Keratinocyte (primary cell): Measurements from ENCODE around the gene SLC16A13. TPM values are rescaled to one million over a fixed set of nuclear protein-coding genes. Genes with fewer than 3 reads are reported as not detected.

ENCODE experiments used
- DNase-seq: peaks from one replicate; pipeline ENCODE4 v3.0.0-alpha.2; 2011; ENCODE audit warnings: low read depth, missing footprints, low spot score
- FAIRE-seq: peaks from 2 replicates; lab custom pipeline; 2011; peaks lifted over from hg19 to GRCh38; lab: Jason Lieb, UNC
- H2AFZ ChIP-seq: 2 replicates; pipeline ENCODE4 v1.6.0; 2012; ENCODE audit warnings: low read length, control low read depth, inconsistent platforms; ENCODE audit not compliant: control insufficient read depth
- H3K27ac ChIP-seq: 2 replicates; pipeline ENCODE4 v1.5.1; 2011; ENCODE audit warnings: low read length; ENCODE audit not compliant: control insufficient read depth, insufficient read depth
- H3K27me3 ChIP-seq: 3 replicates; pipeline ENCODE4 v1.6.0; 2011; ENCODE audit warnings: low read length; ENCODE audit not compliant: control insufficient read depth, insufficient read depth; ENCODE audit errors: extremely low read depth
- H3K36me3 ChIP-seq, 2 experiments: 2 replicates in 1 of 2; 3 replicates in 1 of 2; pipeline ENCODE4 v1.5.1; 2011; ENCODE audit warnings: low read length in 2 of 2, mild to moderate bottlenecking in 1 of 2; ENCODE audit not compliant: control insufficient read depth in 2 of 2, insufficient read depth in 2 of 2; ENCODE audit errors: extremely low read depth in 1 of 2
- H3K4me1 ChIP-seq: 3 replicates; pipeline ENCODE4 v1.5.1; 2011; ENCODE audit warnings: low read length; ENCODE audit not compliant: control insufficient read depth, insufficient read depth; ENCODE audit errors: extremely low read depth
- H3K4me2 ChIP-seq: 3 replicates; pipeline ENCODE4 v1.6.0; 2011; ENCODE audit warnings: low read depth, low read length; ENCODE audit not compliant: control insufficient read depth, insufficient read depth; ENCODE audit errors: extremely low read depth
- H3K4me3 ChIP-seq, 3 experiments: fragments of 200-600 bp in 1 of 3; sonication (generic) in 1 of 3; 2 replicates in 2 of 3; 3 replicates in 1 of 3; pipeline ENCODE4 v1.5.1; 2011 to 2016; ENCODE audit warnings: low read length in 3 of 3, mild to moderate bottlenecking in 3 of 3, control low read depth in 2 of 3, inconsistent platforms in 1 of 3, low read depth in 1 of 3, mixed read lengths in 1 of 3, mixed run types in 1 of 3, moderate library complexity in 1 of 3; ENCODE audit not compliant: control insufficient read depth in 2 of 3, insufficient read depth in 2 of 3; ENCODE audit errors: extremely low read depth in 1 of 3
- H3K79me2 ChIP-seq: 2 replicates; pipeline ENCODE4 v1.6.0; 2012; ENCODE audit warnings: low read length; ENCODE audit not compliant: control insufficient read depth, insufficient read depth
- H3K9ac ChIP-seq: 3 replicates; pipeline ENCODE4 v1.6.0; 2011; ENCODE audit warnings: low read length; ENCODE audit not compliant: control insufficient read depth, insufficient read depth; ENCODE audit errors: extremely low read depth
- H3K9me1 ChIP-seq: 3 replicates; pipeline ENCODE4 v1.6.0; 2011; ENCODE audit warnings: low read length; ENCODE audit not compliant: control insufficient read depth, insufficient read depth; ENCODE audit errors: extremely low read depth
- H3K9me3 ChIP-seq: 2 replicates; pipeline ENCODE4 v1.5.1; 2012; ENCODE audit warnings: low read depth, low read length; ENCODE audit not compliant: control insufficient read depth
- H4K20me1 ChIP-seq: 3 replicates; pipeline ENCODE4 v1.6.0; 2011; ENCODE audit warnings: low read length; ENCODE audit not compliant: control insufficient read depth, insufficient read depth; ENCODE audit errors: extremely low read depth
- EZH2 ChIP-seq: IDR thresholded peaks from one replicate; pipeline ENCODE4 v1.6.1; 2012; ENCODE audit warnings: inconsistent platforms, mild to moderate bottlenecking, low read length, moderate library complexity
- dilution Hi-C: fragments of 300-500 bp; cut with MboI; formaldehyde crosslinking; loops from one replicate; pipeline ENCODE4 v1.7.0; 2020; ENCODE audit warnings: low sequenced_read_pairs; ENCODE audit not compliant: extremely low pct_ligation_motif_present
- polyA plus RNA-seq, 5 experiments: library from polyadenylated mRNA; depleted of rRNA in 3 of 5; stranded (reverse) in 3 of 5; stranded (forward) in 1 of 5; unstranded in 1 of 5; fragments of >200 nt; gene quantifications; 1 replicate in 1 of 5; 2 replicates in 3 of 5; 3 replicates in 1 of 5; pipeline versions ENCODE4 v1.2.1 to v1.2.3, GENCODE V29; 2011 to 2012; ENCODE audit warnings: missing spikeins in 2 of 5, low read depth in 1 of 5, low replicate concordance in 1 of 5
- TF ChIP-seq, protein P1 (sequence below), 3 experiments: IDR thresholded peaks in 1 of 3; conservative IDR thresholded peaks in 1 of 3; optimal IDR thresholded peaks in 1 of 3; 2 replicates in 2 of 3; 3 replicates in 1 of 3; pipeline versions ENCODE3 to v1.5.1; 2011; ENCODE audit warnings: low read length in 3 of 3, mild to moderate bottlenecking in 3 of 3, moderate library complexity in 2 of 3, control low read depth in 1 of 3, inconsistent platforms in 1 of 3; ENCODE audit not compliant: insufficient read depth in 2 of 3; ENCODE audit errors: extremely low read depth in 1 of 3

SLC16A13 gene
- polyA plus RNA-seq, 1 donor (not counting 4 experiments of a cell fraction or from before 2014, with no cell fraction given): 2.7 TPM

- no peak for FAIRE-seq
Observed at GRCh38 chr17:7064261-7064660, 28.4 kb downstream of the SLC16A13 start.

DNA sequence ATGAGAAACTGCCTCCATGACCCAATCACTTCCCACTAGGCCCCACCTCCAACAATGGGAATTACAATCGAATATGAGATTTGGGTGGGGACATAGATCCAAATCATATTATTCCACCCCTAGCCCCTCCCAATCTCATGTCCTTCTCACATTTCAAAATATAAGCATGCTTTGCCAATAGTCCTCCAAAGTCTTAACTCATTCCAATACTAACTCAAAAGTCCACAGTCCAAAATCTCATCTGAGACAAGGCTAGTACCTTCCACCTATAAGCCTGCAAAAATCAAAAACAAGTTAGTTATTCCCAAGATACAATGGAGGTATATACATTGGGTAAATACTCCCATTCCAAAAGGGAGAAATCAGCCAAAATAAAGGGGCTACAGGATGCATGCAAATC lies 31.4 kb downstream of the SLC16A13 start:
- Histone ChIP-seq H3K9me3 (peaks cover 2% of the 10 kb centered on the region), H2AFZ (no peak overlapping the region), H3K27ac (no peak overlapping the region), H3K9ac (no peak overlapping the region), H3K4me3 (no peak overlapping the region), H3K4me1 (no peaks in the 10 kb centered on the region), H4K20me1 (no peaks in the 10 kb centered on the region), H3K36me3 (no peaks in the 10 kb centered on the region), H3K27me3 (peaks cover 11% of the 10 kb centered on the region), H3K4me2 (no peak overlapping the region), H3K79me2 (no peaks in the 10 kb centered on the region), H3K9me1 (no peaks in the 10 kb centered on the region)
- FAIRE-seq (no peak), DNase-seq (no peak)
- dilution Hi-C loops: no loop called here
- TF ChIP-seq, protein P1, sequence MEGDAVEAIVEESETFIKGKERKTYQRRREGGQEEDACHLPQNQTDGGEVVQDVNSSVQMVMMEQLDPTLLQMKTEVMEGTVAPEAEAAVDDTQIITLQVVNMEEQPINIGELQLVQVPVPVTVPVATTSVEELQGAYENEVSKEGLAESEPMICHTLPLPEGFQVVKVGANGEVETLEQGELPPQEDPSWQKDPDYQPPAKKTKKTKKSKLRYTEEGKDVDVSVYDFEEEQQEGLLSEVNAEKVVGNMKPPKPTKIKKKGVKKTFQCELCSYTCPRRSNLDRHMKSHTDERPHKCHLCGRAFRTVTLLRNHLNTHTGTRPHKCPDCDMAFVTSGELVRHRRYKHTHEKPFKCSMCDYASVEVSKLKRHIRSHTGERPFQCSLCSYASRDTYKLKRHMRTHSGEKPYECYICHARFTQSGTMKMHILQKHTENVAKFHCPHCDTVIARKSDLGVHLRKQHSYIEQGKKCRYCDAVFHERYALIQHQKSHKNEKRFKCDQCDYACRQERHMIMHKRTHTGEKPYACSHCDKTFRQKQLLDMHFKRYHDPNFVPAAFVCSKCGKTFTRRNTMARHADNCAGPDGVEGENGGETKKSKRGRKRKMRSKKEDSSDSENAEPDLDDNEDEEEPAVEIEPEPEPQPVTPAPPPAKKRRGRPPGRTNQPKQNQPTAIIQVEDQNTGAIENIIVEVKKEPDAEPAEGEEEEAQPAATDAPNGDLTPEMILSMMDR (optimal IDR thresholded peaks at IDR 0.05 in 1 of 3, IDR thresholded peaks at IDR 0.05 in 1 of 3, conservative IDR thresholded peaks at IDR 0.05 in 1 of 3; ENCODE audit: extremely low read depth in 1 of 3, insufficient read depth in 2 of 3, low read length in 3 of 3): no peak
- TF ChIP-seq EZH2: no peak

More at GRCh38 chr17:7064261-7064660, 28.4 kb downstream of the SLC16A13 start:
- no peaks in the 10 kb centered on the region for H4K20me1 ChIP-seq
- H3K27me3 ChIP-seq: peaks cover 10% of the 10 kb centered on the region
- H2AFZ ChIP-seq: no peak overlapping the region
- no peaks in the 10 kb centered on the region for H3K79me2 ChIP-seq
- peaks cover 12% of the 10 kb centered on the region for H3K4me1 ChIP-seq
- peaks cover 2% of the 10 kb centered on the region for H3K9me3 ChIP-seq
- dilution Hi-C loops: no loop called here
- H3K36me3 ChIP-seq: no peaks in the 10 kb centered on the region
- H3K4me3 ChIP-seq: no peak overlapping the region
- no peak for TF ChIP-seq EZH2
- TF ChIP-seq, protein P1 (optimal IDR thresholded peaks at IDR 0.05 in 1 of 3, IDR thresholded peaks at IDR 0.05 in 1 of 3, conservative IDR thresholded peaks at IDR 0.05 in 1 of 3; ENCODE audit: extremely low read depth in 1 of 3, insufficient read depth in 2 of 3, low read length in 3 of 3): no peak
- no peaks in the 10 kb centered on the region for H3K9me1 ChIP-seq
- no peak overlapping the region for H3K9ac ChIP-seq
- H3K27ac ChIP-seq: no peak overlapping the region
- no peak for DNase-seq
- H3K4me2 ChIP-seq: no peak overlapping the region
